Activated CD8-positive, alpha-beta memory T cell treated with anti-CD3 and anti-CD28 coated beads for 1 hour (primary cell): ENCODE results near the gene NLRP7.
"Not testable (repeated sequence)": the region's sequence is repeated elsewhere in the genome, so short reads cannot be mapped to it uniquely, and the experiment has no call there.

Source experiments
- DNase-seq, 2 donors: peaks; one replicate each; pipeline ENCODE4 v3.0.0-alpha.2; 2020; ENCODE audit warnings: low read depth in 1 of 2; ENCODE audit errors: extremely low read depth in 1 of 2

The NLRP7 gene

GRCh38 chr19:54919646-54920563 is 27.4 kb downstream of the NLRP7 start:
- not testable (repeated sequence) for DNase-seq

- DNase-seq: no peak
Measured at GRCh38 chr19:54918499-54918898, 28.8 kb downstream of the NLRP7 start.

GRCh38 chr19:54916822-54917221 is 30.5 kb downstream of the NLRP7 start:
- DNase-seq: no peak

GRCh38 chr19:54907899-54908298 is 39.4 kb downstream of the NLRP7 start:
- DNase-seq: not testable (repeated sequence)

GRCh38 chr19:54906819-54907218 is 40.5 kb downstream of the NLRP7 start:
- no peak for DNase-seq

GRCh38 chr19:54905803-54906511 is 41.4 kb downstream of the NLRP7 start, which contains the start of gene NCR1:
TSS of gene NCR1 (plus strand) at chr19:54906148. CDS start at chr19:54906188, 40 bp downstream.
- DNase-seq: peak in 1 of 2 donors; percentile 11

GRCh38 chr19:54905421-54905802 is 41.9 kb downstream of the NLRP7 start:
- no peak for DNase-seq

GRCh38 chr19:54904261-54904660 is 43.1 kb downstream of the NLRP7 start:
- not testable (repeated sequence) for DNase-seq

- no peak for DNase-seq
Measured at GRCh38 chr19:54903303-54903702, 44.0 kb downstream of the NLRP7 start.

GRCh38 chr19:54902061-54902460 is 45.3 kb downstream of the NLRP7 start:
- no peak for DNase-seq

- not testable (repeated sequence) for DNase-seq
Measured at GRCh38 chr19:54901153-54901552, 46.2 kb downstream of the NLRP7 start.

- not testable (repeated sequence) for DNase-seq
Measured at GRCh38 chr19:54899646-54900045, 47.7 kb downstream of the NLRP7 start.

GRCh38 chr19:54898685-54899084 is 48.6 kb downstream of the NLRP7 start:
- not testable (repeated sequence) for DNase-seq

GRCh38 chr19:54896036-54896435 is 51.3 kb downstream of the NLRP7 start:
- DNase-seq: no peak

GRCh38 chr19:54894106-54894505 is 53.2 kb downstream of the NLRP7 start:
- DNase-seq: not testable (repeated sequence)

- DNase-seq: no peak
Measured at GRCh38 chr19:54893406-54893805, 53.9 kb downstream of the NLRP7 start.

- DNase-seq: no peak
Measured at GRCh38 chr19:54889566-54889965, 57.8 kb downstream of the NLRP7 start.

GRCh38 chr19:54888239-54888638 is 59.1 kb downstream of the NLRP7 start:
- no peak for DNase-seq

- DNase-seq: no peak
Measured at GRCh38 chr19:54883228-54883627, 64.1 kb downstream of the NLRP7 start.

GRCh38 chr19:54882758-54883157 is 64.6 kb downstream of the NLRP7 start:
- DNase-seq: no peak

GRCh38 chr19:54881884-54882283 is 65.4 kb downstream of the NLRP7 start:
- DNase-seq: no peak

- DNase-seq: no peak
Measured at GRCh38 chr19:54877471-54877870, 69.9 kb downstream of the NLRP7 start.
